ENCODE data around the gene EIF1AD.
A peak's percentile ranks its signal among the peaks of the same experiment; 100 is the strongest.
"Not testable (repeated sequence)": the region's sequence is repeated elsewhere in the genome, so short reads cannot be mapped to it uniquely, and the experiment has no call there.

Gene EIF1AD

GRCh38 chr11:65967329-65967934, 34.5 kb downstream of the EIF1AD start:
- DNase-seq, result no peak

- no peak for DNase-seq
These were observed 35.8 kb downstream of the EIF1AD start for GRCh38 chr11:65965986-65966762.

- no peak for DNase-seq
These were observed 37.1 kb downstream of the EIF1AD start for GRCh38 chr11:65964906-65965305.

GRCh38 chr11:65962141-65962564, 39.8 kb downstream of the EIF1AD start:
- DNase-seq, result no peak

GRCh38 chr11:65961267-65962140, 40.5 kb downstream of the EIF1AD start, which contains the start of gene SART1:
SART1 (plus strand) TSS chr11:65961734; CDS start chr11:65961781, 47 bp downstream.
- DNase-seq, result peak; percentile 98

GRCh38 chr11:65960824-65961266, 41.1 kb downstream of the EIF1AD start:
- no peak for DNase-seq

- DNase-seq, result no peak
These were observed 43.1 kb downstream of the EIF1AD start for GRCh38 chr11:65958774-65959420.

GRCh38 chr11:65958291-65958690, 43.7 kb downstream of the EIF1AD start:
- DNase-seq, result no peak

- DNase-seq, result no peak
These were observed 47.2 kb downstream of the EIF1AD start for GRCh38 chr11:65954771-65955170.

- DNase-seq, result no peak
These were observed 48.5 kb downstream of the EIF1AD start for GRCh38 chr11:65953471-65953870.

- no peak for DNase-seq
These were observed 49.9 kb downstream of the EIF1AD start for GRCh38 chr11:65952052-65952521.

- not testable (repeated sequence) for DNase-seq
These were observed 50.3 kb downstream of the EIF1AD start for GRCh38 chr11:65951641-65952040.

- not testable (repeated sequence) for DNase-seq
These were observed 51.2 kb downstream of the EIF1AD start for GRCh38 chr11:65950711-65951110.

GRCh38 chr11:65947603-65948125, 54.3 kb downstream of the EIF1AD start:
- DNase-seq, result no peak

- no peak for DNase-seq
These were observed 54.8 kb downstream of the EIF1AD start for GRCh38 chr11:65947133-65947532.

- DNase-seq, result no peak
These were observed 55.3 kb downstream of the EIF1AD start for GRCh38 chr11:65946655-65947054.

Measured in NCI-H226 (cell line).